Prostate gland (tissue), 2 donors: ENCODE measurements around the gene VWA5B2. TPM values are rescaled to one million over a fixed set of nuclear protein-coding genes. Genes with fewer than 3 reads are reported as not detected.

Experiments used
- DNase-seq: peaks from one replicate; pipeline ENCODE4 v3.0.0-alpha.2; 2019; ENCODE audit warnings: low spot score
- H3K27ac ChIP-seq, 2 donors: fragments of 200-600 bp; sonication (generic); 2 replicates each; pipeline ENCODE4 v1.5.1; 2017 to 2019
- H3K27me3 ChIP-seq: fragments of 200-600 bp; sonication (generic); replicated peaks from 2 replicates; pipeline ENCODE4 v1.5.1; 2019; ENCODE audit not compliant: insufficient read depth
- H3K36me3 ChIP-seq, 2 donors: fragments of 200-600 bp; sonication (generic); 1 replicate in 1 of 2; 2 replicates in 1 of 2; pipeline versions ENCODE4 v1.5.1 to v1.8.1; 2017 to 2019
- H3K4me1 ChIP-seq: fragments of 200-600 bp; sonication (generic); replicated peaks from 2 replicates; pipeline ENCODE4 v1.5.1; 2019
- H3K4me3 ChIP-seq, 2 donors: fragments of 200-600 bp; sonication (generic); 2 replicates each; pipeline ENCODE4 v1.5.1; 2017 to 2019
- H3K9me3 ChIP-seq: fragments of 200-600 bp; sonication (generic); 2 replicates; pipeline ENCODE4 v1.5.1; 2017
- POLR2A ChIP-seq: fragments of 450-650 bp; IDR thresholded peaks from one replicate; pipeline ENCODE4 v1.6.1; 2016; ENCODE audit warnings: antibody characterized with exemption, mild to moderate bottlenecking
- POLR2AphosphoS5 ChIP-seq: sonication (generic); formaldehyde crosslinking; IDR thresholded peaks from one replicate; pipeline ENCODE4 v1.6.1; 2017; ENCODE audit warnings: antibody characterized with exemption
- WGBS: methylation state at CpG from one replicate; pipeline ENCODE4 v1.1.5; 2018; 5-methylcytosine and 5-hydroxymethylcytosine counted together
- intact Hi-C: fragments of 100-400 bp; cut with DNase I; formaldehyde crosslinking; loops from one replicate; pipeline ENCODE4 v1.14.2; 2022
- microRNA counts, 2 donors: library from miRNA; unstranded; fragments of <30 nt; microRNA quantifications; one replicate each; lab custom pipeline; 2016 to 2017
- microRNA-seq: library from miRNA; unstranded; fragments of <30 nt; microRNA quantifications from one replicate; pipeline ENCODE4, GENCODE V29; 2016
- small RNA-seq, 2 donors: library from RNA; depleted of rRNA; stranded (forward); fragments of <200 nt; gene quantifications; one replicate each; pipeline ENCODE3, GENCODE V24; 2016
- total RNA-seq, 2 donors: library from RNA; depleted of rRNA; stranded (reverse); fragments of >200 nt; gene quantifications; one replicate each; pipeline ENCODE4 v1.1.0, GENCODE V29; 2016
- TF ChIP-seq, protein P1 (sequence below), 4 experiments: fragments of 200-600 bp in 2 of 4; fragments of 450-650 bp in 2 of 4; sonication (generic) in 2 of 4; IDR thresholded peaks; 1 replicate in 3 of 4; 2 replicates in 1 of 4; pipeline ENCODE4 v1.5.1; 2016 to 2019; ENCODE audit warnings: antibody characterized with exemption in 4 of 4, mild to moderate bottlenecking in 2 of 4, moderate library complexity in 2 of 4

The VWA5B2 gene
- total RNA-seq, 2 donors from 2014 or later = 0.46 to 7.8 TPM

DNA sequence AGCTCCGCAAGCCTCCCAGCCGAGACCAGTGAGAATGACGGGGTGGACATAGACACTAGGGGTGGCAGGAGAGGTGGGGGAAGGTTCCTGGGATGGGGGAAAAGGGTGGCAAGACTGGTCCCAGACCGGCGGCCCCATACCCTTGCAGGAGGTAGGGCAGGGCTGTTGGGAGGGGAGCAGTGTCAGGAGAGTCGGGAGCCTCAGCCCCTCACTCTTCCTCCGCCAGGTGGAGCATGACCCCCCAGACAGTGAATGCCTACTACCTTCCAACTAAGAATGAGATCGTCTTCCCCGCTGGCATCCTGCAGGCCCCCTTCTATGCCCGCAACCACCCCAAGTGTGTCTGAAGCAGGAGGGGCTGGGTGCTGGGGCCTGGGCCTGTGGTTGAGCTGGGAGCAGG is 60.9 kb downstream of the VWA5B2 start:
- no peak for DNase-seq
- no peak overlapping the region for H3K27ac ChIP-seq
- 80% methylated on average over 10 of the region's 10 CpGs for WGBS
- no peaks in the 10 kb centered on the region for H3K9me3 ChIP-seq
- H3K36me3 ChIP-seq = no peaks in the 10 kb centered on the region
- no peak overlapping the region for H3K4me3 ChIP-seq
- no peaks in the 10 kb centered on the region for H3K27me3 ChIP-seq
- H3K4me1 ChIP-seq = no peaks in the 10 kb centered on the region
- intact Hi-C loops = no loop called here
- TF ChIP-seq POLR2A (no peak), POLR2AphosphoS5 (no peak)
- TF ChIP-seq, protein P1, sequence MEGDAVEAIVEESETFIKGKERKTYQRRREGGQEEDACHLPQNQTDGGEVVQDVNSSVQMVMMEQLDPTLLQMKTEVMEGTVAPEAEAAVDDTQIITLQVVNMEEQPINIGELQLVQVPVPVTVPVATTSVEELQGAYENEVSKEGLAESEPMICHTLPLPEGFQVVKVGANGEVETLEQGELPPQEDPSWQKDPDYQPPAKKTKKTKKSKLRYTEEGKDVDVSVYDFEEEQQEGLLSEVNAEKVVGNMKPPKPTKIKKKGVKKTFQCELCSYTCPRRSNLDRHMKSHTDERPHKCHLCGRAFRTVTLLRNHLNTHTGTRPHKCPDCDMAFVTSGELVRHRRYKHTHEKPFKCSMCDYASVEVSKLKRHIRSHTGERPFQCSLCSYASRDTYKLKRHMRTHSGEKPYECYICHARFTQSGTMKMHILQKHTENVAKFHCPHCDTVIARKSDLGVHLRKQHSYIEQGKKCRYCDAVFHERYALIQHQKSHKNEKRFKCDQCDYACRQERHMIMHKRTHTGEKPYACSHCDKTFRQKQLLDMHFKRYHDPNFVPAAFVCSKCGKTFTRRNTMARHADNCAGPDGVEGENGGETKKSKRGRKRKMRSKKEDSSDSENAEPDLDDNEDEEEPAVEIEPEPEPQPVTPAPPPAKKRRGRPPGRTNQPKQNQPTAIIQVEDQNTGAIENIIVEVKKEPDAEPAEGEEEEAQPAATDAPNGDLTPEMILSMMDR (IDR thresholded peaks at IDR 0.05) = no peak

DNA sequence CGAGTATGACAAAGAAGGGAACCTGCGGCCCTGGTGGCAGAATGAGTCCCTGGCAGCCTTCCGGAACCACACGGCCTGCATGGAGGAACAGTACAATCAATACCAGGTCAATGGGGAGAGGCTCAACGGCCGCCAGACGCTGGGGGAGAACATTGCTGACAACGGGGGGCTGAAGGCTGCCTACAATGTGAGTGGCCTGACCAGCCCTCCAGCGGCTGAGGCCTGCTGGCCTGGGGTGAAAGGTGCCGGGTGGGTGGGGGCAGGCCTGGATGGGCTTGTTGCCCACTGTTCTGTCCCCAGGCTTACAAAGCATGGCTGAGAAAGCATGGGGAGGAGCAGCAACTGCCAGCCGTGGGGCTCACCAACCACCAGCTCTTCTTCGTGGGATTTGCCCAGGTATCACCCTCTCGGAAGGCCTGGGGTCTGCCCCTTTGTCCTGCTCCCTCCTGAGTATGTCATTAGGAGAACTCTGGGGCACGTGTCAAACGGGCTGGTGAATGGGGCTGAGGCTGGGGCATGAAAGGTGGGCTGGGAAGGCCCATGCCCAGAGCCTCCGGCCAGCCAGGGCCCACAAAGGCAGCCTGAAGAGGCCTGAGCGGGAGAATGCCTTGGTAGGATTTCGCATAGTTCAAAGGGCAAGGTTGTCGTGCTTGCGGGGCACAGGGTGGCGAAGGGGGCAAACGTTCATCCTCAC is 61.8 kb downstream of the VWA5B2 start:
- H3K4me1 ChIP-seq = no peaks in the 10 kb centered on the region
- H3K27ac ChIP-seq = no peak overlapping the region
- intact Hi-C loops = no loop called here
- TF ChIP-seq, protein P1 (IDR thresholded peaks at IDR 0.05) = no peak
- no peak for TF ChIP-seq POLR2A
- no peak for TF ChIP-seq POLR2AphosphoS5
- 86% methylated on average over 22 of the region's 22 CpGs for WGBS
- H3K9me3 ChIP-seq = no peaks in the 10 kb centered on the region
- H3K27me3 ChIP-seq = no peaks in the 10 kb centered on the region
- DNase-seq = no peak
- no peak overlapping the region for H3K4me3 ChIP-seq
- no peaks in the 10 kb centered on the region for H3K36me3 ChIP-seq

MicroRNAs within 50 kb of the gene (microRNA counts, 767-probe panel; counts per million panel counts)
- microRNA hsa-miR-1224-3p (lab: Ali Mortazavi, UCI) (0 to 431 counts per million in 2 donors), microRNA hsa-miR-1224-5p (lab: Ali Mortazavi, UCI) (431 to 1,274 counts per million in 2 donors)

Small RNAs within 50 kb of the gene (microRNA-seq; reads per million reads assigned to microRNA genes)
- gene MIR1224 = 3.4 reads per million, percentile 38 among the genes with 10 or more reads in this experiment

Small RNAs within 50 kb of the gene (small RNA-seq; reads per million reads assigned to genes)
- gene MIR1224 = 0.19 to 1.2 reads per million in 2 donors

Other genes starting within 250 kb of the VWA5B2 start
- 10 to 100 TPM; 17.9 to 43.6 TPM for gene ABCC5, start 211.7 kb upstream of the VWA5B2 start, total RNA-seq
- not detected for gene HTR3D, start 197.8 kb upstream of the VWA5B2 start, total RNA-seq
- gene HTR3C, start 176.5 kb upstream of the VWA5B2 start, total RNA-seq = under 1 TPM in 1 of 2 donors, not detected in 1; 0.50 TPM
- gene HTR3E, start 132.5 kb upstream of the VWA5B2 start, total RNA-seq = not detected
- 10 to 100 TPM; 54.9 to 61.5 TPM for gene EIF2B5, start 94.2 kb upstream of the VWA5B2 start, total RNA-seq
- 10 to 100 TPM; 61.7 to 95.1 TPM for gene DVL3, start 74.2 kb upstream of the VWA5B2 start, total RNA-seq
- gene AP2M1, start 54.7 kb upstream of the VWA5B2 start, total RNA-seq = 100 to 1,000 TPM; 183 to 307 TPM
- 100 to 1,000 TPM in 1 of 2 donors, 10 to 100 TPM in 1; 62.9 to 103 TPM for gene ABCF3, start 43.4 kb upstream of the VWA5B2 start, total RNA-seq
- 10 to 100 TPM; 78.4 to 79.4 TPM for gene ALG3, start 19.4 kb downstream of the VWA5B2 start, total RNA-seq
- 1 to 10 TPM; 6.1 TPM for gene EEF1AKMT4, start 20.1 kb downstream of the VWA5B2 start, total RNA-seq
- gene CAMK2N2, start 32.0 kb downstream of the VWA5B2 start, total RNA-seq = under 1 TPM in 1 of 2 donors, not detected in 1; 0.82 TPM
- gene ECE2, start 46.4 kb downstream of the VWA5B2 start, total RNA-seq = under 1 TPM in 1 of 2 donors, not detected in 1; 0.57 TPM
- 100 to 1,000 TPM; 230 to 272 TPM for gene PSMD2, start 69.7 kb downstream of the VWA5B2 start, total RNA-seq
- gene EIF4G1, start 85.0 kb downstream of the VWA5B2 start, total RNA-seq = 100 to 1,000 TPM; 331 to 370 TPM
- gene FAM131A, start 108.0 kb downstream of the VWA5B2 start, total RNA-seq = 10 to 100 TPM; 22.0 to 71.0 TPM
- gene CLCN2, start 132.0 kb downstream of the VWA5B2 start, total RNA-seq = 10 to 100 TPM in 1 of 2 donors, 1 to 10 TPM in 1; 4.9 to 47.5 TPM
- gene POLR2H, start 132.1 kb downstream of the VWA5B2 start, total RNA-seq = 10 to 100 TPM; 62.7 to 89.2 TPM
- gene THPO, start 148.6 kb downstream of the VWA5B2 start, total RNA-seq = not detected
- gene CHRD, start 150.5 kb downstream of the VWA5B2 start, total RNA-seq = 1 to 10 TPM; 2.5 to 8.0 TPM